Endothelial cell of umbilical vein (primary cell): ENCODE data around the gene FBXL22.

ENCODE experiments used
- EZH2 ChIP-seq: IDR thresholded peaks from 2 replicates; pipeline ENCODE4 v1.6.1; 2012; ENCODE audit warnings: borderline replicate concordance, low read depth, mild to moderate bottlenecking, moderate library complexity, low read length, inconsistent platforms; ENCODE audit not compliant: severe bottlenecking
- GATA2 ChIP-seq: IDR thresholded peaks from 2 replicates; pipeline ENCODE4 v1.7.0; 2011; ENCODE audit warnings: low read depth, mild to moderate bottlenecking, moderate library complexity, mixed read lengths, low read length; ENCODE audit not compliant: insufficient read length, insufficient read depth
- JUN ChIP-seq: IDR thresholded peaks from 2 replicates; pipeline ENCODE4 v1.6.1; 2011; ENCODE audit warnings: borderline replicate concordance, low read depth; ENCODE audit not compliant: insufficient read length, insufficient read depth
- MAX ChIP-seq: IDR thresholded peaks from 2 replicates; pipeline ENCODE4 v1.6.1; 2011; ENCODE audit not compliant: insufficient read depth, insufficient read length
- MYC ChIP-seq: IDR thresholded peaks from one replicate; pipeline ENCODE4 v1.6.1; 2011; ENCODE audit warnings: mild to moderate bottlenecking, low read depth, low read length
- POLR2A ChIP-seq: IDR thresholded peaks from 2 replicates; pipeline ENCODE4 v1.6.1; 2012; ENCODE audit warnings: low read depth, mild to moderate bottlenecking, control low read depth, low read length
- POLR2AphosphoS5 ChIP-seq: IDR thresholded peaks from 2 replicates; pipeline ENCODE4 v1.6.1; 2012; ENCODE audit warnings: low read depth, mild to moderate bottlenecking, control low read depth, low read length, moderate library complexity; ENCODE audit not compliant: insufficient read depth
- TF ChIP-seq, protein P1 (sequence below), 2 donors: IDR thresholded peaks; 1 replicate in 1 of 2; 2 replicates in 1 of 2; pipeline ENCODE4 v1.5.1; 2011; ENCODE audit warnings: low read length in 2 of 2, mild to moderate bottlenecking in 2 of 2, moderate library complexity in 2 of 2, control low read depth in 1 of 2, inconsistent platforms in 1 of 2, low read depth in 1 of 2; ENCODE audit not compliant: insufficient read depth in 1 of 2; ENCODE audit errors: extremely low read depth in 1 of 2

- TF ChIP-seq, protein P1, sequence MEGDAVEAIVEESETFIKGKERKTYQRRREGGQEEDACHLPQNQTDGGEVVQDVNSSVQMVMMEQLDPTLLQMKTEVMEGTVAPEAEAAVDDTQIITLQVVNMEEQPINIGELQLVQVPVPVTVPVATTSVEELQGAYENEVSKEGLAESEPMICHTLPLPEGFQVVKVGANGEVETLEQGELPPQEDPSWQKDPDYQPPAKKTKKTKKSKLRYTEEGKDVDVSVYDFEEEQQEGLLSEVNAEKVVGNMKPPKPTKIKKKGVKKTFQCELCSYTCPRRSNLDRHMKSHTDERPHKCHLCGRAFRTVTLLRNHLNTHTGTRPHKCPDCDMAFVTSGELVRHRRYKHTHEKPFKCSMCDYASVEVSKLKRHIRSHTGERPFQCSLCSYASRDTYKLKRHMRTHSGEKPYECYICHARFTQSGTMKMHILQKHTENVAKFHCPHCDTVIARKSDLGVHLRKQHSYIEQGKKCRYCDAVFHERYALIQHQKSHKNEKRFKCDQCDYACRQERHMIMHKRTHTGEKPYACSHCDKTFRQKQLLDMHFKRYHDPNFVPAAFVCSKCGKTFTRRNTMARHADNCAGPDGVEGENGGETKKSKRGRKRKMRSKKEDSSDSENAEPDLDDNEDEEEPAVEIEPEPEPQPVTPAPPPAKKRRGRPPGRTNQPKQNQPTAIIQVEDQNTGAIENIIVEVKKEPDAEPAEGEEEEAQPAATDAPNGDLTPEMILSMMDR (IDR thresholded peaks at IDR 0.05; ENCODE audit: extremely low read depth in 1 of 2, insufficient read depth in 1 of 2, low read depth in 1 of 2, low read length in 2 of 2), result no peak
- TF ChIP-seq EZH2 (no peak), POLR2AphosphoS5 (no peak), POLR2A (no peak), MAX (no peak), MYC (no peak), JUN (no peak), GATA2 (no peak)
Measured at GRCh38 chr15:63595065-63595464, 2.1 kb upstream of the FBXL22 start.
